ENCODE results near the gene ZNRF3.

- TF ChIP-seq, protein P1, sequence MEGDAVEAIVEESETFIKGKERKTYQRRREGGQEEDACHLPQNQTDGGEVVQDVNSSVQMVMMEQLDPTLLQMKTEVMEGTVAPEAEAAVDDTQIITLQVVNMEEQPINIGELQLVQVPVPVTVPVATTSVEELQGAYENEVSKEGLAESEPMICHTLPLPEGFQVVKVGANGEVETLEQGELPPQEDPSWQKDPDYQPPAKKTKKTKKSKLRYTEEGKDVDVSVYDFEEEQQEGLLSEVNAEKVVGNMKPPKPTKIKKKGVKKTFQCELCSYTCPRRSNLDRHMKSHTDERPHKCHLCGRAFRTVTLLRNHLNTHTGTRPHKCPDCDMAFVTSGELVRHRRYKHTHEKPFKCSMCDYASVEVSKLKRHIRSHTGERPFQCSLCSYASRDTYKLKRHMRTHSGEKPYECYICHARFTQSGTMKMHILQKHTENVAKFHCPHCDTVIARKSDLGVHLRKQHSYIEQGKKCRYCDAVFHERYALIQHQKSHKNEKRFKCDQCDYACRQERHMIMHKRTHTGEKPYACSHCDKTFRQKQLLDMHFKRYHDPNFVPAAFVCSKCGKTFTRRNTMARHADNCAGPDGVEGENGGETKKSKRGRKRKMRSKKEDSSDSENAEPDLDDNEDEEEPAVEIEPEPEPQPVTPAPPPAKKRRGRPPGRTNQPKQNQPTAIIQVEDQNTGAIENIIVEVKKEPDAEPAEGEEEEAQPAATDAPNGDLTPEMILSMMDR (IDR thresholded peaks at IDR 0.05): no peak
- TF ChIP-seq EZH2 (IDR thresholded peaks at IDR 0.05): no peak
Observed at GRCh38 chr22:29093030-29093429, 209.7 kb downstream of the ZNRF3 start.
